ENCODE measurements around the gene HSCB.
"Not testable (repeated sequence)": the region's sequence is repeated elsewhere in the genome, so short reads cannot be mapped to it uniquely, and the experiment has no call there.

The HSCB gene, protein sequence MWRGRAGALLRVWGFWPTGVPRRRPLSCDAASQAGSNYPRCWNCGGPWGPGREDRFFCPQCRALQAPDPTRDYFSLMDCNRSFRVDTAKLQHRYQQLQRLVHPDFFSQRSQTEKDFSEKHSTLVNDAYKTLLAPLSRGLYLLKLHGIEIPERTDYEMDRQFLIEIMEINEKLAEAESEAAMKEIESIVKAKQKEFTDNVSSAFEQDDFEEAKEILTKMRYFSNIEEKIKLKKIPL

GRCh38 chr22:28741785-28742561, at the start of gene HSCB, which contains the start of gene CHEK2:
TSS of gene HSCB (plus strand) at chr22:28742039. CDS start at chr22:28742096, 57 bp downstream.
TSS of gene CHEK2 (minus strand) at chr22:28741820. CDS start at chr22:28734721, 7,099 bp downstream.
- peak; percentile 98 to 99 for DNase-seq

DNA sequence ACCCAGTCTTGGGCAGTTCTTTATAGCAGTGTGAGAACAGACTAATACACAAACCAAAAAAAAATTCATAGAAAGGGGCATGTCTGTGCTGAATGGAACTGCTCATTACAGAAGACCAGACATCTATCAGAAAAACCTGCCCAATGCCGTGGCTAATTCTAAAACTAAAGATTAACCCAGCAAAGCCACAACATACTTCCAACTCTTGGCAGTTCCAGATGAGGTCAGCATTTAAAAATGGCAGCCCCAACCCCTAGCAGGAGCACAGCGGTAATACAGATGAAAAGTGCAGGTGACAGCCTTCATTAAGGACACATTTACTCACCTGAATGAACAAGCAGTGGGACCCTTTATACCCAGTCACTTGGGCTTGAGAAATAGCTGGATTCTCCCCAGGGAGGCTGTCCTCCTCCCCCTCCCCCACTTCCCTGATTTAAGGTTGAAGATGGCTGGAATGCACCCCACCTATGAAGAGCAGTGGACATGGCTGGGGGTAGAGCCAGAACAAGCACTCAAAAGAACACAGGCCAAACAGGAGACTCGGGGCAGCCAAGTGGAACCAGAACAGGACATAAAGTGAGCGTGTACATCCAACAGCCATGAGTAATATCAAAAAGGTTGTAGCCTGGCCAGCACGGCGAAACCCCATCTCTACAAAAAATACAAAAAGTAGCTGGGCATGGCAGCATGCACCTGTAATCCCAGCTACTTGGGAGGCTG, 48.6 kb upstream of the HSCB start:
- not testable (repeated sequence) for DNase-seq

- DNase-seq = no peak
These were observed 38.9 kb upstream of the HSCB start for GRCh38 chr22:28702891-28703290.

GRCh38 chr22:28703436-28703835, 38.4 kb upstream of the HSCB start:
- DNase-seq = peak in 1 of 2 experiments; percentile 12

DNA sequence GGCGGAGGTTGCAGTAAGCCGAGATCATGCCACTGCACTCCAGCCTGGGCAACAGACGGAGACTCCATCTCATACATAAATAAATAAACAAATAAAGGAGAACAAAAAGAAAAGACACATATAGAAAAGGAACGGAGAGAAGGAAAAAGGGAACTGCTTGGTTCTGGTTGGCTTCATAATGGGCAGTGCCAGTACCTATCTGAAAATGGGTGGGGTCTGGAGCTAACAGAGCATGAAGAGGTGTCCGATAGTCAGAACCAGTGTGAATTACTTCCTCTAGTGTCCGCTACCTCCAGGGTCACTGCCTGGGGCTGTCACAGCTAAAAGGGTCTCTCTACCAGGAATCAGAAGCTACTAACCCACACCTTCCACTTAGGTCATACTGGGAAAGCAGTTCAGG, 35.0 kb upstream of the HSCB start:
- no peak for DNase-seq

DNA sequence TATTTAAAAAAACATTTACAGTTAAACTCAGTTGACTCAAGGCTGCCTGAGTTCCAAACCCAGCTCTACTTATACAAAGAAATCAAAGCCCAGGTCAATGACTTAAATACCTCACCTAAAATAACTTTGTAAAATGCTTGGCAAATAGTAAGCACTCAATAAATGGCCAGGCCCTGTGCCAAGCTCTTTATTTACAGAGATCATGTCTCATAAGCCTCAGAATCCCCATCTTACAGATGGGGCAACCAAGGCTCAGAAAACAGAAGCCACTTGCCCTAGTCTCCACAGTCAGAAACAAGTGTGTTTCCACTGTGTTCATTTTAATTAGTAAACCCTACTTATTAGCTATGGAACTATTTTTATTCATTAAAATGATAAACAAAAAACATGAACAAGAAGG, 31.7 kb upstream of the HSCB start:
- DNase-seq = no peak

- no peak for DNase-seq
These were observed 31.2 kb upstream of the HSCB start for GRCh38 chr22:28710576-28711191.

GRCh38 chr22:28711341-28711740, 30.5 kb upstream of the HSCB start:
- no peak for DNase-seq

GRCh38 chr22:28711820-28712777, 29.7 kb upstream of the HSCB start:
- DNase-seq = no peak

GRCh38 chr22:28714043-28714628, 27.7 kb upstream of the HSCB start:
- DNase-seq = no peak

- no peak for DNase-seq
These were observed 26.2 kb upstream of the HSCB start for GRCh38 chr22:28715611-28716010.

DNA sequence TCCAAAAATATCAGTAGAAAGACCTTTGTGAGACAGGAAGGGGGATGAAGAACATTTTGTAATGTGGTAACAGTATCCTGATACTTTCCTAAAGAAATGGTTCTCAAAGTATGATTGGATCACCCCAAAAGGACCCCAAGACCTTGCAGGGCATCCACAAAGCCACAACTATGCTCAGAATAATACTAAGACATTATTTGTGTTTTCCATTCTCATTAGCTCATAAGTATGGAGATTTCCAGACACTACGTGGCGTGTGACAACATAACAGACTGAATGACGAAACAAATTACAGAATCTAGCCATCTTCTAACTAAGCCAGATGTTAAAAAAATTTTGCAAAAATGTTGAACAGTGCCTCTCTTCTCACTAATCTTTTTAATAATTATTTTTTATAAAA, 25.2 kb upstream of the HSCB start:
- DNase-seq = no peak

- DNase-seq = no peak
These were observed 23.8 kb upstream of the HSCB start for GRCh38 chr22:28718044-28718443.

DNA sequence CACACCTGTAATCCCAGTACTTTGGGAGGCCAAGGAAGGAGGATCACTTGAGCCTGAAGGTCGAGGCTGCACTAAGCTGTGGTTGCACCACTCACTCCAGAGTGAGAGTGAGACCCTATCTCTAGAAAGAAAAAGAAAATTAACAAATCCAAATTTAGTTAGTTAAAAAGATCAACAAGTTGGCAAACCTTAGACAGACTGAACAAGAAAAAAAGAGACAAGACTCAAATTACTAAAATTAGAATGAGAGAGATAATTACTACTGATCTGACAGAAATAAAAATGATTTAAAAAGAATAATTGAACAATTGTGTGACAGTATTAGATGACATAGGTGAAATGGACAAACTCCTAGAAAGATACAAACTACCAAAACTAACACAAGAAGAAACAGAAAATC, 13.8 kb upstream of the HSCB start:
- no peak for DNase-seq

DNA sequence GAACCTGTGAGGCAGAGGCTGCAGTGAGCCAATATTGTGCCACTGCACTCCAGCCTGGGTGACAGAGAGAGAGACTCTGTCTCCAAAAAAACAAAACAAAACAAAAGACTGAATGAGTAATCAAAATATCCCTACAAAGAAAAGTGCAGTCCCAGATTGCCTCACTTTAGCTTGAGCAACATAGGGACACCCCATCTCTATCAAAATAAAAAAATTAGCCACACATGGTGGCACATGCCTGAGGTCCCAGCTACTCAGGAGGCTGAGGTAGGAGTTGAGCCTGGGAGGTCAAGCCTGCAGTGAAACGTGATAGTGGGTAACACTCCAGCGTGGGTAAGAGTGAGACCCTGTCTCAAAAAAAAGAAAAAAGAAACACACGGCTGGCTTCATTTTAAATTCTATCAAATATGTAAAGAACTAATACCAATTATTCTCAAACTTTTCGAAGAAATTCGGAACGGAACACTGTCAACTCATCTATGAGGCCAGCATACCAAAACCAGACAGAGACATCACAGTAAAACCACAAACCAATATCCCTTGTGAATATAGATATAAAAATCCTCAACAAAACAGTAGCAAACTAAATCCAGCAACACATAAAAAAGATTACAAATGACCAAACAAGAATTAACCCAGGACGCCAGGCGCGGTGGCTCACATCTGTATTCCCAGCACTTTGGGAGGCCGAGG, 13.1 kb upstream of the HSCB start:
- no peak for DNase-seq

DNA sequence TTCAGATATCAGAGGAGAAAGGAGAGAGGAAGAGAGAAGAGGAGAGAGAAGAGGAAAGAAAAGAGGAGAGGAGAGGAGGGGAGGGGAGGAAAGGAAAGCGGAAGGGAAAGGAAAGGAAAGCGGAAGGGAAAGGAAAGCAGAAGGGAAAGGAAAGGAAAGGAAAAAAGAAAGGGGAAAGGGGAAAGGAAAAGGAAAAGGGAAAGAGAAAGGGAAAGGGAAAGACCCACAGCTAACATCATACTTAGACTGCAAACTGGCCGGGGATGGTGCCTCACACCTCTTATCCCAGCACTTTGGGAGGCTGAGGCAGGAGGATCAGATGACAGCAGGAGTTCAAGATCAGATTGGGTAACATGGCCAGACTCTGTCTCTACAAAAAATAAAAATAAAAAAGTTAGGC, 11.7 kb upstream of the HSCB start:
- DNase-seq = no peak

DNA sequence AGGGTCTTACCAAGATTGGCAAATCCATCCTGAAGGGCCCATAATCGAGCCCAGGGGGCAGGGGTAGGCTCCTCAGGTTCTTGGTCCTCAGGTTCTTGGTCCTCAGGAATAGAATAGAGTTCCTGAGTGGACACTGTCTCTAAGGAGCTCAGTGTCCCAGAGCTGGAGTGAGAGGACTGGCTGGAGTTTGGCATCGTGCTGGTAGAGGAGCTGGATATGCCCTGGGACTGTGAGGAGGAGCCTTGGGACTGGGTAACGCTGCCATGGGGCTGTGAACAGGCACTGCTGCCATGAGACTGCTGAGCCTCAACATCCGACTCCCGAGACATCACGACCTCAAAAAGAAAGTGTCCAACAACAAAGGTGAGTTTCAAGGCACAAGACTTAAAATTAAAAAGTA, 7.4 kb upstream of the HSCB start:
- no peak for DNase-seq

GRCh38 chr22:28736301-28737155, 5.3 kb upstream of the HSCB start:
- DNase-seq = no peak

DNA sequence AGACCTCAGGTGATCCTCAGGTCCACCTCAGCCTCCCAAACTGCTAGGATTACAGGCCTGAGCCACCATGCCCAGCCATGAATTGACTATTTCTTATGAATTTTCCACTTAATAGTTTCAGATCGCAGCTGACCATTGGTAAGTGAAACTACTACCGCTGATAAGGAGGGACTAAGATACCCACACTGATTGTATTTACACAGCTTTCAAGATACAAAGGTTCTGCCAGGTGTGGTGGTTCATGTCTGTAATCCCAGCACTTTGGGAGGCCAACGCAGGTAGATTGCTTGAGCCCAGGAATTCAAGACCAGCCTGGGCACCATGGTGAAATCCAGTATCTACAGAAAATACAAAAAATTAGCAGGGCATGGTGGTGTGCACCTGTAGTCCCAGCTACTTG, 4.1 kb upstream of the HSCB start:
- DNase-seq = no peak

DNA sequence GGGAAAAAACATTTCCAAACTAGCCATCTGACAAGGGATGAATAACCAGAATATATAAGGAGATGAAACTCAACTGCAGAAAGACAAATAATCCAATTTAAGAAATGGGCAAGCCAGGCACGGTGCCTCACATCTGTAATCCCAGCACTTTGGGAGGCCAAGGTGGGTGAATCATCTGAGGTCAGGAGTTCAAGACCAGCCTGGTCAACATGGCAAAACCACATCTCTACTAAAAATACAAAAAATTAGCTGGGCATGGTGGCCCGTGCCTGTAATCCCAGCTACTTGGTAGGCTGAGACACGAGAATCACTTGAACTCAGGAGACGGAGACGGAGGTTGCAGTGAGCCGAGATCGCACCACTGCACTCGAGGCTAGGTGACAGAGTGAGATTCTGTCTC, 3.0 kb upstream of the HSCB start:
- not testable (repeated sequence) for DNase-seq

Measured in Kasumi-1 (cell line).